Choroid plexus epithelial cell (primary cell): ENCODE data around the gene RAB40C.

Experiments
- DNase-seq: peaks from one replicate; pipeline ENCODE4 v3.0.0-alpha.2; 2010; ENCODE audit warnings: low read depth
- H3K4me3 ChIP-seq: 2 replicates; pipeline ENCODE4 v1.5.1; 2011; ENCODE audit warnings: low read depth, mild to moderate bottlenecking, control low read depth, low read length, moderate library complexity
- CTCF ChIP-seq: conservative IDR thresholded peaks from 2 replicates; pipeline ENCODE4 v1.5.1; 2011; ENCODE audit warnings: low read depth, mild to moderate bottlenecking, control low read depth, inconsistent platforms, low read length, moderate library complexity

The RAB40C gene

GRCh38 chr16:637081-638018 lies 47.5 kb downstream of the RAB40C start:
- peak; percentile 92 for DNase-seq
- H3K4me3 ChIP-seq, result peak overlapping the region; percentile 87
- TF ChIP-seq CTCF, result no peak

- H3K4me3 ChIP-seq, result no peak overlapping the region
- TF ChIP-seq CTCF, result no peak
- DNase-seq, result no peak
These were observed 48.2 kb downstream of the RAB40C start for GRCh38 chr16:638034-638543.

- TF ChIP-seq CTCF, result no peak
- no peak for DNase-seq
- no peak overlapping the region for H3K4me3 ChIP-seq
These were observed 49.0 kb downstream of the RAB40C start for GRCh38 chr16:638836-639235.

- TF ChIP-seq CTCF, result no peak
- no peak for DNase-seq
- no peak overlapping the region for H3K4me3 ChIP-seq
These were observed 50.7 kb downstream of the RAB40C start for GRCh38 chr16:640614-641013.

- peak; percentile 47 for DNase-seq
- H3K4me3 ChIP-seq, result peak within 1 kb of the TSS; percentile 59
- no peak for TF ChIP-seq CTCF
These were observed 51.7 kb downstream of the RAB40C start, which contains the start of gene MCRIP2 for GRCh38 chr16:641326-642188. Gene MCRIP2, plus strand, starts transcription at chr16:641828. Its CDS starts 164 bp downstream, at chr16:641992.

GRCh38 chr16:642189-643049 lies 52.6 kb downstream of the RAB40C start:
- no peak for TF ChIP-seq CTCF
- DNase-seq, result no peak
- H3K4me3 ChIP-seq, result peak overlapping the region; percentile 59
